NCI-H2029 (cell line): ENCODE results near the gene OGFOD2.

Source experiments
- DNase-seq: peaks from one replicate; lab custom pipeline; 2025; lab: John Stamatoyannopoulos, UW

The OGFOD2 gene

DNA sequence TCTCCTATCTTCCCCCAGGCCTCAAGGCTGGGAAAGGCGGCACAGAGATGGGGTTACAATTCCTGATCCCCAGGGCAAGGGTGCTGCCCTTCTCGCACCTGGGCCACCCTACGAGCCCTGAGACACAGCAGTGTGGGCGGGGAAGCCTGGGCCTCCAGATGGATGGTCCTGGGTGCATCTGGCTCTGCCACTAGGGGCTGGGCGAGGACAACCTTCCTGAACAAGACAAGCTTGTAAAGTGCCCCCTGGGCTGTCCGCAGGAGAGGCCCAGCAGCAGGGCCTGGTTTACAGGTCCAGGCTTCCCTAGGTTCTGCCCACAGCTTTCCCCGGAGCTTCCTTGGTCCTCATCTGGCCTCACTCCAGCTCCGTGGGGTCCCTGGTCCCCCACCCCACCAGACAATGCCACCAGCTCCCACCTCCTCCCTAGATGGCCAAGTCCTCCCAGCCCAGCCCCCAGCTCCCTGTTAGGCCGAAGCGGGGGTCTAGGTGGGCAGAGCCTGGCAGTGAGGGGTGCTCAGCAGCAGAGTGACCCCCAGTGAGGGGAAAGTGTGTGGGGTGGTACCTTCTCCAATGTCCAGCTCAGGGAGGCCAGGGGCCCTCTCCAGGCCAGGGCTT lies 14.3 kb downstream of the OGFOD2 start:
- no peak for DNase-seq

DNA sequence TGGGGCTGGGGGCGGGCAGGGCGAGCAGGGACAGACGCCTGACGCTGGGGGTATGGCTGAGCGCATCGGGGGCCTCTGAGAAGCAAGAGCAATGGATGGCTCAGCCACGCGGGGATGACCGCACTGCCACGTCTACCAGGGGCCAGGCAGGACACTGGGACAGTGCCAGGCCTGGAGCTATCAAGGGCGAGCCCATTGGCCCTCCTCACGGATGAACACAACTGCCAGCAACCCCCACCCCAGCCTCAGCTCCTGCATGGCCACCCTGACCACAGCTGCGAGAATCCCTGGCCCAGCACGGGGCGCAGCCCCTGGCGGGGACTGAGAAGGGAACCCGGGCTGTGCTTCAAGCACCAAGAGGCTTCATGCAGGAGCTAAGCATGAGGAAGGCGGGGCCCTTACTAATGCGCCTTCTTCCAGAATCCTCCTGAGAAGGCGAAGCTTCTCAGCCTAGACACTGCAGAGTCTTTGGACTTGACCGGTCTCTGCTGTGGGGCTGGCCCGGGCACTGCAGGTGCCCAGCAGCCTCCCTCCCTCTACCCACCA lies 14.9 kb downstream of the OGFOD2 start:
- no peak for DNase-seq

DNA sequence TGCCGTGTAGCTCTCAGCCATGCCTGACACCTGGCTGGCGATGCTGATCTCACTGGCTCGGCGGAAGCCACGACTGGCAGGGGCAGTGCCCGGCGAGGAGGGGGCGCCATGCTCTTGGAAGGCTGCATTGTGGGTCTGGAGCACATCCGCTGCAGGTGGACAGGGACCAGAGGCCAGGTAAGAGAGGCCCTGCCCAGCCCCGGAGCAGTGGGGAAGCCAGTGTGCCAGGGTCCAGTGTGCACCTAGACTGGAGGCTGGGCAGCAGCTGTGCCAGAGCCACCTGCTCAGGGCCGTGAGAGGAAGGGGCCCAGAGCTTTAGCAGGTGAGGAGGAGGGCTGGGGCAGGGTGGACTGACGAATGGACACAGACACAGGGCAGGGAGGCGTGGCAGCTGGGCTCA lies 15.5 kb downstream of the OGFOD2 start:
- DNase-seq: no peak

DNA sequence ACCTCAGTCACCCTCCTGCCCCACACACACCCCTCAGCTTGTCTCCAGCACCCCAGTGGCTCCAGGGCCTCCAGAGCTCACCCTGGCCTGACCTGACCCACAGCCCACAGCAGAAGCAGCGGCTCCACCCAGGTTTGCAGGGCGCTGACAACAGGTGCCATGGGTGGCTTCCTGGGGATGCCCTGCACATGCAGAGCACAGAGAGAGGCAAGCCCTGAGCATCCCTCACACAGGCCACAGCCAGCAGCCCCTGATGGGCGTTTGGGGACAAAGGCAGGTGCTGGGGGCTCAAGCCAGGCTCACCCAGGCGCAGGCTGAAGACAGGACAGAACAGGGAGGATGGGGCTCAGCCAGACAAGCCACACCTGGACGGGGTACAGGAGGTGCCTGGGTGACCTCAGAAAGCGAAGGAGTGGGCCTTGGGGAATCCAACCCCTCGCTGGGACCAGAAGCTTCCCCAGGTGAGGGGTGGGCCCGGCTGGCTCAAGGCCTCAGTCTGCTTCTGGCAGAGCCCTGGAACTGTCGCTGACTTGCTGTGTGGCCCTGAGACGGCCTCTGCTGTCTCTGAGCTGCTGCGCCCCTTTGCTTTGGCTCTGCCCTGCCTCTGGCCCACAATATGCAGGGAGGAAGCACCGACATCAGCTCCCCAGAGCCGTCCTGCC lies 16.0 kb downstream of the OGFOD2 start:
- no peak for DNase-seq

DNA sequence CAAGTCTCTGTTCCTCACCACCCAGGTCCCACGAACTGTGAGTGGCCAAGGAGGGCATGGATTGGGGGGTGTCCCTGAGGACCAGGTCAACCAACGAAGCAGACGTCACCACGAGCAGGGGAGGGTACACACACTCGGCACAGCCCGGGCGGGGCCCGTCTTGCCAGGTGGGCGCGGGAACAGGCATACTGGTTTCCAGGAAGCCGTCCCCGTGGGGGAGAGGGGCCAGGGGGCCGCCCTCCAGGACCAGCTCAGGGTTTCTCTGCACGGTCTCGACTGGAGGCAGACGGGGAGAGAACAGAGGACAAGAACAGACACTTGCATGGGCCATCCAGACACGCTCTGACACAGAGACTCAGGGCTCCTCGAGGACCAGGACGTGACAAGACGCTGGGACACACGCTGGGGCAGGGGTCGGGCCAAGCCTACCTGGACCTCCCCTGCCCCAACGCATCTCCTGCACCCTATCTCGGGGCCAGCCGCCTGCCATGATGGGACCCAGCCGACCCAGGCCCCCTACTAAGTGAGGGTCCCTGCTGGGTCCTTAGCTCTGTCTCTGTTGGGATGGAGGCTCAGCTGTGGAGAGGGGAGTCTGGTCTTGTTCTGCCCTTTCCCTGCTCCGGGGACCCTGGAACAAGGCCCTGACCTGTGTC lies 16.7 kb downstream of the OGFOD2 start:
- no peak for DNase-seq

DNA sequence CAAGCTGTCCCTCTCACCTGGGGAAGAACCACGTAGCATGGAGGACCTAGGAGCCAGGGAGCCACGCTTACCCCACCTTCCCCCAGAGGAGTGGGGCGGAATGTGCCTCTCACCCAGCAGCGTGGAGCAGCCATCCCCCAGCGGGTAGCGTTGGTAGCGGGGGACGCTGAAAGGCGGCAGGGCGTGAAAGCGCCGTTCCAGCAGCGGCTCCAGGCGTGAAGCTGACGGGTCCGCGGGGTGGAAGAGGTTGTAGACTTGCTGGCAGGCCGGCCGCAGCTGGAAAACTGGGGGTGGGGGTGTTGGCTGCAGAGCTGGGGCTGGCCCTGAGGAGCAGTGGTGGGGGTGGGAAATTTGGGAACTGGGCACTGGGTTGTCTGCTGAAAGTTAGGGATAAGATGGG lies 17.3 kb downstream of the OGFOD2 start:
- no peak for DNase-seq

DNA sequence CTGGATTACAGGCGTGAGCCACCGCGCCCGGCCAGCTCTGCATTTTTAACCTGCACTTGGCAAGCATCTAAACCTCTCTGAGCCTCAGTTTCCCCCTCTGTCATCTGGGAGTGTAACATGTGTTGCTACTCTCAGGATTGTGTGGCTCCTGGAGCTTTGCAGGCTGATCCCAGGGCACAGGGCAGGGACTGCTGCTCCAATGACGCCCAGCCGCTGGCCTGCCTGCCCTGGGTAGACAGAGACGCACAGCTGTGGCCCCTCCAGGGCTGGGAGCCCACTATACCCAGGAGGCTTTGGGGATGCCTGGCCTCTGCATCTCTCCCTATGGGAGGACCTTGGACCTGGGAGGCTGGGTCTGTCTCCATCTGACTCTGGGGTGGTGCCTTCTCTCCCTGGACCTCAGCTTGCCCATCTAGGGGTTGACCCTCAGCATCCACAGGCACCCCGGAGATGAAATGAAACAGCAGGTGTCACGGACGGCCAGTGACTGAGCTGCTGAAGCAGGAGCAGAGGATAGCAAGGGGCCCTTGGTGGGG lies 19.2 kb downstream of the OGFOD2 start:
- no peak for DNase-seq

DNA sequence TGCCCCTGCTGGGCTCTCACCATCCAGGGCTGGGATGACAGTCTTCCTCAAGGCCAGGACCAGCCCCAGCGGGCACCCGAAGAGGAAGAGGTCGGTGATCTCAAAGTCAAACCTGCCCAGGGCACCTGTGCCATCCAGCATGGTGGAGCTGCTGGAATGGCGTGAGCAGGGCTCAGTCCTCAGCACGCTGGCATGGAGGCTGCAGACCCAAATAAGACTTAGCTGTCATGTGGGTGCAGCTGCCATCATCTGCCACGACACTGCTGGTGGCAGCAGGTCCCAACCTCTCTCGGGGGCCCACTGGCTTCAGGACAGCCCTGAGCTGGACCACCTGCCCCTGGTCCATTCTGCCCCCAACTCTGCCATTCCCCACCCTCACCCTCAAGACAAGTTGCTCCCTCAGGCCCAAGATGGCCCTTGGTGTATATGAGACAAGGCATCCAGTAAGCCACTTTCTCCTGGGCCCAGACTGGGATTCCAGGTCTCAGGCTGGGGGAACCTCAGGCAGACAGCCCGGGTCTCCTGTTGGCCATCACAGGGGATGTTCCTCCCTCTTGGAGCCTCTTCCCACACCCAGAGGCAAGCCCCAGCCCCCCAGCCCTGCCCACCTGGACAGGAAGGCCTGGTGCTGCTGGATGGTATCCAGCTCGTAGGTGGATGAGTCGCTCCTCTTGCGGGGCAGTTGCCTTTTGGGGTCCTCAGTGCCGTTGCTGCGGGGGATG lies 19.9 kb downstream of the OGFOD2 start:
- no peak for DNase-seq

DNA sequence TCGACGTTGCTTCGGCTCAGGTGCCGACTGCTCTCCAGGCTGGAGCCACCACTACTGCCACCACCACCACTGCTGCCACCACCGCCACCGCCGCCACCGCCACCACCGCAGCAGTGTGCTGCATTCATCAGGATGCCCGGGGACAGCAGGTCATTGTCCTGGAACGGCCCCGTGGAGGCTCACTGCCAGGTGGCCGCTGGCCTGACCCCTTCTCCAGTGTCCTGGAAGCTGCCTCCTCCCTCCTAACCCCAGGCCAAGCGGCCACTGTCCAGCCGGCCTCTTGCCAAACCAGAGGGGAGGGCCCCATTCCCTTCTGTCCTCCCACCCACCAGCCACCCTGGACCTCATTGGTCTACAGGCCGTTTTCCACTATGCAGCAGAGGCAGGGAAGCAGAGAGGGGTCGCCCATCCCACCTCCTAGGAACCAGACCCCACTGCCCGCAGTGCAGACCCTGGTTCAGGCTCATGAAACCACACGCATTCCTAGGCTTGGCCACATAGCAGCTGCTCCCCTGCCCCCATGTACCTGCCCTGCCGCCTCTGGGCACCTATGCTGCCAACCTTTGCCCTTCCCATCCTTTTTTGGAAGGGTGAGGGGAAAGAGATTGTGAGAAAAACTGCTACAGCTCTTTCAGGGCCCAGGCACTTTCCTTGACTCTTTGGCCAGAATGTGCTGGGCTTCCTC lies 20.6 kb downstream of the OGFOD2 start:
- DNase-seq: no peak

DNA sequence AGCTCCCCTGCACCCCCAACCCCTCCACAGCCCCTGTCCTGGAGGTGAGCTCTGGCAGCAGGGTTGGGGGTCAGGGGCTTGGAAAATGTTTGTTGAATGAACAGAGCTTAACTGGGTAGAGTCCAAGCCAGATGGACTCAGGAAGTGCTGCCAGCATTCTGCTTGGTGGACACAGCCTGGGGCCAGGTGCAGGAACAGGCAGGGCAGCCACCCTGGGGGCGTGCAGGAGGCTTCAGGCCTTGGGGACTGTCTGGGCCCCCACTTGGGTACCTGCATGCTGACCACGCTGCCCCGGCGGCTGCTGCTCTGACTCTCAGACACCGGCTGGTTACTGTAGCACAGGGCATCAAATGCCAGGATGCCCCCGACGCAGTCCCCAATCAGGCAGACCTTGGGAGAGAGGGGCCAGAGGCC lies 21.2 kb downstream of the OGFOD2 start:
- no peak for DNase-seq

DNA sequence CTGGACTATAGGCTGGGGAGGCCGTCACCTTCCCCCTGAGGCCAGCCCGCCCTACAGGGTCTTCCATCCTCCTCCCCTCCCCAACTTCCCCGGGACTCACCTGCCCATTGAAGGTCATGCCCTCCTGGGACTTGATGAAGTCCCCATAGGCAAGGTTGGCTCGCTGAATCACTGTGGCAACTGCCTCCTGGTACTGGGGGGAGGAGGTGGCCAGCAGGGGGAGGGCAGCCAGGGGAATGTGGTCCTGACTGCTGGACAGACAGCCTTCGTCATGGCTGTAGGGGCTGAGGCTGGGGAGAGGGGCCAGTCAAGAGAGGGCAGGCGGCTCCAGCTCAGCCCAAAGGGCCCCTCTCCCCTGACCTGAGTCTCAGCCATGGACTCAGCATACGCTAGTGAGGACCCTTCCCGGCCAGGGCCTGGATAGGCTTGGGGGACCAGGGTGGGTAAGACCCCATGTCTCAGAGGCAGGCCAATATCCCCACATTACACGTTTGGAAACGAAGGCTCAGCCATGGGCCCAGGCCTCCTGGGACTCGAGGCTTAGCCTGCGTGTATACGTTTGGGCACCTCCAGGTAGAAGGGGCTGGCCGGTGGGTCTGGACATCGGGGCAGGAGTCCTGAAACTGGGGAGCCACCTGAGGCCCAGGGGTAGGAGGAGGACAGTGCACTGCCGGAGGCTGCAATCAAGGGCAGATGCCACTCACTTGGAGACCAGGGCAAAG lies 21.7 kb downstream of the OGFOD2 start:
- no peak for DNase-seq

DNA sequence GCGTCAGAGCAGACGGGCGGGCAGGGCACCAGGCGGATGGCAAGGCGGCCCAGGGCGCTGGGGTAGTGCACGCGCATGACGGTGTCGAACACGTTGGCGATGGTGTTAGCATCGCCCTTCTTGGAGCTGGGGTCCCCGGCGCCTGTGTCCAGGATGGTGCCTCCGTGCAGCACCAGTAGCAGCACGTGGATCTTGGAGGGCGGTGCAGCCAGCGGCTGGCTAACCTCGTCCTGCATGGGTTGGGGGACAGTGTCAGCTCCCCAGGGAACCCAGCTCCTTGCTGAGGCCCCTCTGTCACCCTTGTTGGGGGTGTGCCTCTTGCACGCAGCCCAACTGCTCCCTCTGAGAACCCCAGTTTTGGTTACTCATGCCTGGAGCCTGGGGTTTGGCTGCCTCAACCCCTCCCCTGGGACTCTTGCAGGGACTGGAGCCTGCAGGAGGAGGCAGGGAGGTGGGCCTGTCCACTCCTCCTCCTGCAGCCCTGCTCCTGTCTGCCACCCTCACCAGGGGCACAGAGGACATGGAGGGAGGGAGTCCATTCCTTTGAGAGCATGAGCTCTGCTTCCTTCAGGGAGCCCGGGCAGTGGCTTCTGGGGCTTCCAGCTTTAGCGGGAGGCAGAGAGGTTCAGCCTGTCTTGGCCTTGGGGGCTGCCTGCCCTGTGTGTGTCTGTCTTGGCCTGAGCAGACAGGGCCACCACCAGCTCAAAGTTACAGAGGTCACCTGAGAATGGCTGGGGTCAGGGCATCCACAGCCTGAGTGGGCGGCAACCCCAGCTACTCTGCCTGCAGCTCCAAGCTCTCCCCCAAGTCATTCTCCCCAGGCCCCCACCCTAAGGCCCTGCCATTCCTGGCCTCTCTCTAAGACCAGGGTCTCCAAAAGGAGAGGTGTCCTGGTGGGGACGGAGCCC lies 22.6 kb downstream of the OGFOD2 start:
- DNase-seq: no peak

DNA sequence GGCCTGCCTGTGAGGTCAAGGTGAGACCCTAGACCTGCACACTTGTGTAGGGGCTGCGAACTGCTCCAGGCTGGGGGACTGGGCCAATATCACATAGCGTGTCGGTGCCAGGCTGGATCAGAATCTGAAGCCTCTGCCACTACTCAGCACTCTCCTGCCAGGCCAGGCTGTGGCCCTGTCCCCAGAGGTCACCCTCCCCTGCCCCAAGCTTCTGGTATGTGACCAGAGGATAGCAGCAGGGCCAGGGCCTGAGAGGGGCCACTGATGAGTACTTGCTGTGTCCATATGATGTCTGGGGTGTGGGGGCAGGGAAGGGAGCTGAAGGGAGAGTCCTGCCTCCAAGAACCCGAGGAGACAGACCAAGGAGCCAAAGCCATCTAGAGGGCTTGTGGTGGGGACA lies 23.3 kb downstream of the OGFOD2 start:
- DNase-seq: no peak

DNA sequence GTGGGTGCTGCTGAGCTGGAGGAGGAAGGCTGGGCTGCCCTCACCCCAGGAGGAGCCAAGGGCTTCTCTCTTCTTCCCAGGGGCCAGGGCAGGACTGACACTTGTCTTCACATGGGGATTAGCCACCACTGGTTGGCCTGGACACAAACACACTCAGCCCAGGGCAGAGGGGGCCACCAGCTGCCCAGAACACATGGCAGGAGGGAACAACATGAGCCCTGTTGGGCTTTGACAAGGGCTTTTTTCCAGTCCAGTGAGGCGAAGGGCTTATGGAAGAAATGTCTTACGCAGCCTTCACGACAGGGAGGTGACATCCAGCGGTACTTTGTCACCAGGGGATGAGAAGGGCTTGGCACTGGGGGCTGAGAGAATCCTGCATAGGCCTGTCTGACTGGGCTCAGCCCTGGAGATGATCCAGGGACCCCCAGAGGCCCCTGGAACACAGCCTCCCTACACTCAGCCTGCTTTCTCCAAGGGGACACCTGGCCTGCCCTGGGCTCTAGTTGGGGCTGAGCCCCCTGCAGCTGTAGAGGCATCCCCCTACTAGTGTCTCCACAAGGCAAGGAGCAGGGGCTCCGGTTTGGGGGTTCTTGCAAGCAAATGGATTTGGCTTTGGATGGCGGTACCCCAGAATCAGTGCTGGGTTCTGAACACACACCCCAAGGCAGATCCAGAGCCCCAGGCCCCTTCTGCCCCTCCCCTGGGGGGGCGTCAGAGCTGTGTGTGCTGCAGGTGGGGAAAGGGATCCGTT lies 24.3 kb downstream of the OGFOD2 start:
- DNase-seq: no peak

DNA sequence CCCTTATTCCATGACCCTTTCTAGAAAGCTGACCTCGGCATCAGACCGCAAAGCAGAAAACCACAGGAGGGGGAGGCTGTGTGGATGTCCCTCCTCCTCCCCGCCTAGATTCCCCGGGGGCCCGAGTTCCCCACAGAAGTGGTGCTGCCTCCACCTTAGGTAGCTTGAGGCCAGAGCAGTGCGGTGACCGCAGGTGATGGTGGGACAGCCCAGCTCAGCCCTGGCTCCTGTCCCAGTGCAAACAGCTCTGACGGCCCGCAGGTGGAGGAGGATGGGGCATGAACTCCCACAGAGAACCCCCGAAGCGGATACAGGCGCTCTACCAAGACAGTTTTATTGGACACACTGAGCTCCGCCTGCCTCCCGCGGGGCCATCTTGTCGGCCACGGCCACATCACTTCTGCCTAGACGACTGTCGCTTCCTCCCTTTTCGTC lies 25.0 kb downstream of the OGFOD2 start:
- no peak for DNase-seq

DNA sequence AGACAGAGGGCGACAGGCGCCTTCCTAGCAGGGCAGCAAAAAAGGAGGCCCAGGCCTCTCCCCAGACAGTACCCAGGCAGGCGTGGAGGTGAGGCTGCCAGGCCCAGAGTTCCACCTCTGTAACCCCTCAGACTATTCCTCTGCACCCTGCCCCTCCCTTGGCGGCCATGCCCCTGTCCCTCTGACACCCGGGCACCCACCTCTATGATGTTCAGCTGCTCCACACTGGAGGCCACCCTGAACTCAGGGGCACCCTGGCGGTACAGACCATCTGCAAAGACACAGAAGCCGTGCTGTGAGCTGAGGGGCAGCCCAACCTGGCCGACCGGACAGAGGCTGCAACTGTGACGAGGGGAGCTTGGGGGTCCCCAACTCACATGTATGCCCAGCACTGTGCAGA lies 25.5 kb downstream of the OGFOD2 start:
- no peak for DNase-seq

DNA sequence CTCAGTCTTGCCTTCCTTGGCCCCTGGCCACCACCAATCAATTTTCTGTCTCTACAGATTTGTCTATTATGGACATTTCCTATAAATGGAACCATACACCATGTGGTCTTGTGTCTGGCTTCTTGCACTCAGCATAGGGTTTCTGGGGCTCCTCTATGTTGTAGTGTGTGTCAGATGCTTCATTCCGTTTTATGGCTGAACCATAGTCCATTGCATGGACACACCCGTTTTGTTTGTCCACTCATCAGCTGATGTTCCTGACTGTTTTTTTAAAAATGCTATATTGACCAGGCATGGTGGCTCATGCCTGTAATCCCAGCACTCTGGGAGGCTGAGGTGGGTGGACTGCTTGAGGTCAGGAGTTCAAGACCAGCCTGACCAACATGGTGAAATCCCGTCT lies 26.4 kb downstream of the OGFOD2 start:
- no peak for DNase-seq

DNA sequence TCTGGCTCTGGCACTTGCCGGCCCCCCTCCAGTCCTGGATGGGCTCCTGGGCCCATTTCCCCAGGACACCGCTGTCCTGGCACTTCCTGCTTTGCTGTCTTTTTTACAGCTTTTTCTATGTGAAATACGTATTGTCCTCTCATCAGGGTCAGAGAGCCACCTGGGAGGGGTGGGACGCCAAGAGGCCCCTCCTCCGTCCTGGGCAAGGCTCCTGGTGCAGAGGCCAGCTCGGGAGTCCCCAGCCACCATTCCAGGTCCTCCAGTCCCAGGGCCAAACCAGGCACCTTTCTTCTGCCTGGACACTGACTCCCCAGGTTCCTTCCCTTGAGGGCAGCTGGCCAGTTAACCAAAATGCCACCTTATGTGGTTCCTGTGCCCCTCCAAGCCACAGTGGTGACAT lies 28.2 kb downstream of the OGFOD2 start:
- no peak for DNase-seq

DNA sequence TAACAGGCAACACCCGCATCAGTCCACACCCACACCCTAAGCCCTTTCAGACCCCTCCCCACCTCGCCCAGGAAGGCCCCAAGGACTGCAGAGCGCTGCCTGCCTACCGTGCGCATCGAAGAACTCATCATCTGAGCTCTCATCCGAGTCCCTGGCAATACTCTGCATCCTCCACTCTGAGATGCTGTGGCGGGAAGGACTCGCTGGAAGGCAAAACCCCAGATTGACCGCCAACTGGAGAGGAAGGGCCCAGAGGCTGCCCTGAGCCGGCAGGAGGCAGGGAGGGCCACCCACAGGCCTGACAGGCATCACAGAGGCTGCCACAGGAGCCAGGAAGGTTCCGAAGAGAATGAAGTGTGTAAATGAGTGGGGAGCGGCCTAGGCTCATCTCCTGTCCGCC lies 29.2 kb downstream of the OGFOD2 start:
- DNase-seq: no peak
